WTC11 (cell line): Measurements from ENCODE around the gene RUFY2. TPM values are rescaled to one million over a fixed set of nuclear protein-coding genes. Genes with fewer than 3 reads are reported as not detected.

ENCODE experiments used
- ATAC-seq: fragments of 200-7000 bp; cut with Tn5 transposase; 2 replicates; pipeline ENCODE4 v1.10.0; 2021; ENCODE audit warnings: mild to moderate bottlenecking, moderate library complexity
- CTCF ChIA-PET: fragments of 300-600 bp; sonication (Branson Sonifier 250); formaldehyde crosslinking; loops from one replicate; lab custom pipeline; 2021; ENCODE audit warnings: antibody characterized with exemption; lab: Charles Lee
- POLR2A ChIA-PET: fragments of 350-600 bp; sonication (Branson Sonifier 250); formaldehyde crosslinking; loops from one replicate; lab custom pipeline; 2021; ENCODE audit warnings: antibody characterized with exemption; lab: Charles Lee
- DNase-seq: peaks from one replicate; pipeline ENCODE4 v3.0.0; 2021; ENCODE audit warnings: low spot score
- H3K27ac Mint-ChIP-seq: 2 replicates; pipeline ENCODE4 v1.8.0; 2021; ENCODE audit warnings: mixed read lengths
- H3K27me3 Mint-ChIP-seq: 2 replicates; pipeline ENCODE4 v1.8.0; 2021; ENCODE audit warnings: low read depth, mild to moderate bottlenecking, moderate library complexity, mixed read lengths
- H3K36me3 Mint-ChIP-seq: 2 replicates; pipeline ENCODE4 v1.8.0; 2021; ENCODE audit warnings: mixed read lengths
- H3K4me1 Mint-ChIP-seq: 2 replicates; pipeline ENCODE4 v1.8.0; 2022; ENCODE audit warnings: mixed read lengths
- H3K4me3 Mint-ChIP-seq: 2 replicates; pipeline ENCODE4 v1.8.0; 2021; ENCODE audit warnings: mild to moderate bottlenecking, moderate library complexity, mixed read lengths
- H3K9me3 Mint-ChIP-seq: 2 replicates; pipeline ENCODE4 v1.8.0; 2021; ENCODE audit warnings: mixed read lengths
- CDX4 ChIP-seq: fragments of 250-450 bp; sonication (Bioruptor Pico); IDR thresholded peaks from 2 replicates; pipeline ENCODE4 v1.9.0; 2021; ENCODE audit warnings: moderate library complexity, mild to moderate bottlenecking, inconsistent platforms, borderline replicate concordance
- CREM ChIP-seq: sonication (generic); formaldehyde crosslinking; IDR thresholded peaks from 2 replicates; pipeline ENCODE4 v1.8.1; 2022; ENCODE audit warnings: mild to moderate bottlenecking, missing genetic modification reagents, moderate library complexity
- E2F1 ChIP-seq: sonication (generic); formaldehyde crosslinking; IDR thresholded peaks from 2 replicates; pipeline ENCODE4 v1.8.0; 2022; ENCODE audit warnings: mild to moderate bottlenecking, missing genetic modification reagents
- ELF4 ChIP-seq: sonication (generic); formaldehyde crosslinking; IDR thresholded peaks from 2 replicates; pipeline ENCODE4 v1.8.1; 2022; ENCODE audit warnings: low read depth, mild to moderate bottlenecking, moderate library complexity, missing genetic modification reagents
- GRHL2 ChIP-seq: fragments of 250-450 bp; sonication (Bioruptor Pico); IDR thresholded peaks from 2 replicates; pipeline ENCODE4 v1.8.0; 2022; ENCODE audit warnings: mild to moderate bottlenecking, moderate library complexity; ENCODE audit not compliant: insufficient replicate concordance, severe bottlenecking
- GTF2I ChIP-seq: fragments of 250-450 bp; sonication (Bioruptor Pico); conservative IDR thresholded peaks from 2 replicates; pipeline ENCODE4 v1.4.0; 2021; ENCODE audit warnings: mild to moderate bottlenecking
- HMGA2 ChIP-seq: fragments of 250-450 bp; sonication (Bioruptor Pico); IDR thresholded peaks from 2 replicates; pipeline ENCODE4 v1.4.0; 2021; ENCODE audit warnings: mild to moderate bottlenecking, moderate library complexity
- HMGXB4 ChIP-seq: sonication (generic); formaldehyde crosslinking; IDR thresholded peaks from 2 replicates; pipeline ENCODE4 v1.8.1; 2023; ENCODE audit warnings: mild to moderate bottlenecking, moderate library complexity, missing genetic modification reagents
- IRF1 ChIP-seq: sonication (generic); formaldehyde crosslinking; IDR thresholded peaks from 2 replicates; pipeline ENCODE4 v1.8.0; 2023; ENCODE audit warnings: missing genetic modification reagents
- JUN ChIP-seq: sonication (generic); formaldehyde crosslinking; IDR thresholded peaks from 2 replicates; pipeline ENCODE4 v1.8.0; 2023; ENCODE audit warnings: mild to moderate bottlenecking, missing genetic modification reagents
- MLX ChIP-seq: sonication (generic); formaldehyde crosslinking; IDR thresholded peaks from 2 replicates; pipeline ENCODE4 v1.8.1; 2023; ENCODE audit warnings: mild to moderate bottlenecking, missing genetic modification reagents, moderate library complexity
- NFYB ChIP-seq: sonication (generic); formaldehyde crosslinking; conservative IDR thresholded peaks from 2 replicates; pipeline ENCODE4 v1.8.0; 2022; ENCODE audit warnings: low read depth, missing genetic modification reagents
- NR3C1 ChIP-seq: sonication (generic); formaldehyde crosslinking; conservative IDR thresholded peaks from 2 replicates; pipeline ENCODE4 v1.8.1; 2023; ENCODE audit warnings: low read depth, mild to moderate bottlenecking, missing genetic modification reagents
- USF2 ChIP-seq: sonication (generic); formaldehyde crosslinking; IDR thresholded peaks from 2 replicates; pipeline ENCODE4 v1.8.1; 2023; ENCODE audit warnings: mild to moderate bottlenecking, missing genetic modification reagents, moderate library complexity
- ZBTB43 ChIP-seq: sonication (generic); formaldehyde crosslinking; IDR thresholded peaks from 2 replicates; pipeline ENCODE4 v1.8.1; 2023; ENCODE audit warnings: mild to moderate bottlenecking, missing genetic modification reagents
- ZMAT4 ChIP-seq: fragments of 250-450 bp; sonication (Bioruptor Pico); IDR thresholded peaks from 2 replicates; pipeline ENCODE4 v1.9.0; 2021; ENCODE audit warnings: mild to moderate bottlenecking
- ZNF121 ChIP-seq: sonication (generic); formaldehyde crosslinking; IDR thresholded peaks from 2 replicates; pipeline ENCODE4 v1.8.0; 2023; ENCODE audit warnings: missing genetic modification reagents
- ZNF263 ChIP-seq: sonication (generic); formaldehyde crosslinking; IDR thresholded peaks from 2 replicates; pipeline ENCODE4 v1.8.1; 2022; ENCODE audit warnings: low read depth, mild to moderate bottlenecking, moderate library complexity, missing genetic modification reagents
- ZNF281 ChIP-seq: sonication (generic); formaldehyde crosslinking; IDR thresholded peaks from 2 replicates; pipeline ENCODE4 v1.8.0; 2023; ENCODE audit warnings: mild to moderate bottlenecking, missing genetic modification reagents
- ZNF512 ChIP-seq: sonication (generic); formaldehyde crosslinking; IDR thresholded peaks from 2 replicates; pipeline ENCODE4 v1.8.1; 2022; ENCODE audit warnings: missing genetic modification reagents, borderline replicate concordance
- ZNF671 ChIP-seq: fragments of 250-450 bp; sonication (Bioruptor Pico); IDR thresholded peaks from 2 replicates; pipeline ENCODE4 v1.8.0; 2021; ENCODE audit warnings: mild to moderate bottlenecking
- total RNA-seq: library from RNA; stranded (reverse); gene quantifications from 3 replicates; pipeline ENCODE4 v1.2.3, GENCODE V29; 2021

The RUFY2 gene
- total RNA-seq, 1 experiment from 2014 or later, result 10.3 TPM

GRCh38 chr10:68424454-68425014 lies 17.5 kb upstream of the RUFY2 start:
- DNase-seq (no peak), ATAC-seq (no peak)
- Mint-ChIP-seq H3K27me3 (no peaks in the 10 kb centered on the region), H3K36me3 (peaks cover 56% of the 10 kb centered on the region), H3K4me1 (no peaks in the 10 kb centered on the region), H3K27ac (peak overlapping the region; percentile 76), H3K9me3 (no peaks in the 10 kb centered on the region), H3K4me3 (no peak overlapping the region)
- TF ChIP-seq E2F1 (CRISPR knock-in tag) (no peak), IRF1 (CRISPR knock-in tag) (no peak), ZNF671 (CRISPR knock-in tag) (no peak), JUN (no peak), ZMAT4 (CRISPR knock-in tag) (no peak), GTF2I (no peak), CREM (CRISPR knock-in tag) (no peak), HMGXB4 (CRISPR knock-in tag) (no peak), ELF4 (CRISPR knock-in tag) (no peak), ZNF263 (no peak), HMGA2 (CRISPR knock-in tag) (no peak), ZNF512 (CRISPR knock-in tag) (no peak), ZNF281 (CRISPR knock-in tag) (no peak), GRHL2 (CRISPR knock-in tag) (no peak), MLX (CRISPR knock-in tag) (no peak)
- POLR2A ChIA-PET, result interaction anchor here (0.7 kb wide), 1 partner anchor 1629 kb away, joined by 4 read pairs; no protein-coding TSS in a partner anchor
- CTCF ChIA-PET, result no interaction called here

- POLR2A ChIA-PET, result no interaction called here
- peaks cover 61% of the 10 kb centered on the region for H3K36me3 Mint-ChIP-seq
- TF ChIP-seq NR3C1 (no peak), CDX4 (CRISPR knock-in tag) (no peak), NFYB (CRISPR knock-in tag) (no peak), USF2 (CRISPR knock-in tag) (no peak), ZBTB43 (CRISPR knock-in tag) (no peak), ZNF121 (CRISPR knock-in tag) (no peak)
Measured at GRCh38 chr10:68423522-68423921, 16.4 kb upstream of the RUFY2 start.

More at GRCh38 chr10:68423522-68423921, 16.4 kb upstream of the RUFY2 start:
- Mint-ChIP-seq H3K27me3 (no peaks in the 10 kb centered on the region), H3K4me3 (no peak overlapping the region), H3K27ac (no peak overlapping the region), H3K9me3 (no peaks in the 10 kb centered on the region), H3K4me1 (no peaks in the 10 kb centered on the region)
- CTCF ChIA-PET, result interaction anchor here (1.0 kb wide), 1 partner anchor 211 kb away, joined by 3 read pairs; no protein-coding TSS in a partner anchor
- no peak for DNase-seq
- ATAC-seq, result no peak
